BJ (cell line): ENCODE measurements around the gene WDR91. TPM values are rescaled to one million over a fixed set of nuclear protein-coding genes. Genes with fewer than 3 reads are reported as not detected.

Source experiments
- CTCF ChIA-PET: fragments of 350-600 bp; formaldehyde crosslinking; extraction: SDS; loops from one replicate; lab custom pipeline; 2021; ENCODE audit warnings: antibody characterized with exemption, inconsistent platforms; lab: Yijun Ruan, JAX
- POLR2A ChIA-PET: fragments of 300-600 bp; sonication (Branson Sonifier 250); formaldehyde crosslinking; extraction: SDS; loops from one replicate; lab custom pipeline; 2021; ENCODE audit warnings: antibody characterized with exemption; lab: Charles Lee
- DNase-seq: peaks from one replicate; pipeline ENCODE4 v3.0.0-alpha.2; 2011; ENCODE audit warnings: low read depth
- H3K27me3 ChIP-seq: 2 replicates; pipeline ENCODE4 v1.6.0; 2011; ENCODE audit warnings: low read length; ENCODE audit not compliant: control insufficient read depth, insufficient read depth
- H3K36me3 ChIP-seq: 2 replicates; pipeline ENCODE4 v1.5.1; 2011; ENCODE audit warnings: low read length; ENCODE audit not compliant: control insufficient read depth, insufficient read depth
- H3K4me3 ChIP-seq: 2 replicates; pipeline ENCODE4 v1.5.1; 2011; ENCODE audit warnings: low read depth, mild to moderate bottlenecking, control low read depth, low read length
- CTCF ChIP-seq: IDR thresholded peaks from 2 replicates; pipeline ENCODE4 v1.5.1; 2011; ENCODE audit warnings: low read depth, mild to moderate bottlenecking, control low read depth, inconsistent platforms, low read length, moderate library complexity; ENCODE audit not compliant: insufficient read depth
- polyA plus RNA-seq: library from polyadenylated mRNA; depleted of rRNA; stranded (reverse); fragments of >200 nt; gene quantifications from 2 replicates; pipeline ENCODE4 v1.2.3, GENCODE V29; 2011

The WDR91 gene
- polyA plus RNA-seq, 1 experiment, result 14.2 TPM

GRCh38 chr7:135185471-135186260 lies 25.7 kb downstream of the WDR91 start:
- ChIA-PET POLR2A (no interaction called here), CTCF (no interaction called here)
- TF ChIP-seq CTCF, result no peak
- Histone ChIP-seq H3K36me3 (peaks cover 32% of the 10 kb centered on the region), H3K27me3 (no peaks in the 10 kb centered on the region), H3K4me3 (no peak overlapping the region)
- no peak for DNase-seq

GRCh38 chr7:135184254-135184841 lies 27.0 kb downstream of the WDR91 start:
- POLR2A ChIA-PET, result no interaction called here
- no peak for TF ChIP-seq CTCF
- peaks cover 32% of the 10 kb centered on the region for H3K36me3 ChIP-seq

GRCh38 chr7:135183478-135183877 lies 27.8 kb downstream of the WDR91 start:
- POLR2A ChIA-PET, result no interaction called here
- H3K36me3 ChIP-seq, result peaks cover 29% of the 10 kb centered on the region
- TF ChIP-seq CTCF, result no peak
- no peak overlapping the region for H3K4me3 ChIP-seq
- DNase-seq, result no peak
- no peaks in the 10 kb centered on the region for H3K27me3 ChIP-seq
- CTCF ChIA-PET, result no interaction called here

More at GRCh38 chr7:135184254-135184841, 27.0 kb downstream of the WDR91 start:
- no peak for DNase-seq
- H3K27me3 ChIP-seq, result no peaks in the 10 kb centered on the region
- CTCF ChIA-PET, result no interaction called here
- no peak overlapping the region for H3K4me3 ChIP-seq

GRCh38 chr7:135181929-135182678 lies 29.2 kb downstream of the WDR91 start:
- ChIA-PET POLR2A (interaction anchor here (0.7 kb wide), 1 partner anchor 646 kb away, joined by 4 read pairs; no protein-coding TSS in a partner anchor), CTCF (no interaction called here)
- no peak for DNase-seq
- H3K4me3 ChIP-seq, result no peak overlapping the region
- H3K36me3 ChIP-seq, result peaks cover 21% of the 10 kb centered on the region
- no peak for TF ChIP-seq CTCF
- H3K27me3 ChIP-seq, result no peaks in the 10 kb centered on the region

- ChIA-PET CTCF (interaction anchor here (1.3 kb wide), 1 partner anchor 10 kb away, joined by 5 read pairs; no protein-coding TSS in a partner anchor), POLR2A (no interaction called here)
- no peak for DNase-seq
These were observed 29.9 kb downstream of the WDR91 start for GRCh38 chr7:135181261-135181928.

More at GRCh38 chr7:135181261-135181928, 29.9 kb downstream of the WDR91 start:
- no peak for TF ChIP-seq CTCF
- Histone ChIP-seq H3K27me3 (no peaks in the 10 kb centered on the region), H3K36me3 (peaks cover 20% of the 10 kb centered on the region), H3K4me3 (no peak overlapping the region)
